ENCODE measurements around the gene PRTN3.
A peak's percentile ranks its signal among the peaks of the same experiment; 100 is the strongest.
"Not testable (repeated sequence)": the region's sequence is repeated elsewhere in the genome, so short reads cannot be mapped to it uniquely, and the experiment has no call there.

PRTN3 gene

DNA sequence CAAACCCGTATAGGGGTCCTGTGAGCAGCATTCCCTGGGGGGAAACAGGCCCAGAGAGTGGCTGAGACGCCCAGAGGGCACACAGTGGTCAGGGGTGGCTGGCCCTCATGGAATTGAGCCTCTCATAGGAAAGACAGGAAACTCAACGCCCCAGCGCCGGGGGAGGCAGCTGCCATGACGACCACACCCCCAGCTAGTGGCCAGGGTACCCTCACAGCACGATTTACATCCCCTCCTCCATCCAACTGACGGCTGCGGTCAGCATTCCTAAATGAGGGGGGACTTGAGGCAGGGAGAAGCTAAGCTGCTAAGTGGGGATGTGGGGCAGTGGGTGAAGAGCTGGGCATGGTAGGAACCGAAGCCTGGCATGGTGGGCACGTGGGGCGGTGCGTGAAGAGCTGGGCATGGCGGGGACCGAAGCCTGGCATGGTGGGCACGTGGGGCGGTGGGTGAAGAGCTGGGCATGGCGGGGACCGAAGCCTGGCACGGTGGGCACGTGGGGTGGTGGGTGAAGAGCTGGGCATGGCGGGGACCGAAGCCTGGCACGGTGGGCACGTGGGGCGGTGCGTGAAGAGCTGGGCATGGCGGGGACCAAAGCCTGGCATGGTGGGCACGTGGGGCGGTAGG lies 42.2 kb downstream of the PRTN3 start:
- DNase-seq (ENCODE audit: low read depth), result no peak

DNA sequence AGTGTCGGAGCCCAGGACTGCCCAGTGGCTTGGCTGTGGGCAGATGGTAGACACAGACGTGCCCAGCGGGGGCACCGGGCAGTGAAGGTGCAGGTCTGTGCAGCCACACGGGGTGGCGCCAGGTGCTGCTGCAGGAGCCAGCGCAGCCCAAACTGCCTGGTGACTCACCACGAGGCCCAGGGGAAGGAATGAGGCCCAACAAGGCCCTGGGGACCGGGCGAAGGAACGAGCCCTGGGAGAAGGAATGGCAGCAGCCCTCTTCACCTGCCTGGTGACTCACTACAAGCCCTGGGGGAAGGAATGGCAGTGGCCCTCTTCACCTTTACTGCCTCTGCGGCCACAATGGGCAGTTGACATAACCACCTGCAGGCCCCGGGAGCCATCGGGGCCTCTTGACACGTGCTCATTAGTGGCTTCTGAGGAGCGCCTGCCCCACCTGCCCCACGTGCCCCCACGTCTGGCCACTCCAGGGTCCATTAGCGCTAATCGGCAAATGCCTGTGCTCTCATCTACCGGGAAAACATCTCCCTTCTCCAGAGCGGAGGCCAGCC lies 42.9 kb downstream of the PRTN3 start:
- no peak for DNase-seq (ENCODE audit: low read depth)

- DNase-seq (ENCODE audit: low read depth), result no peak
Measured at GRCh38 chr19:884420-885211, 43.8 kb downstream of the PRTN3 start.

DNA sequence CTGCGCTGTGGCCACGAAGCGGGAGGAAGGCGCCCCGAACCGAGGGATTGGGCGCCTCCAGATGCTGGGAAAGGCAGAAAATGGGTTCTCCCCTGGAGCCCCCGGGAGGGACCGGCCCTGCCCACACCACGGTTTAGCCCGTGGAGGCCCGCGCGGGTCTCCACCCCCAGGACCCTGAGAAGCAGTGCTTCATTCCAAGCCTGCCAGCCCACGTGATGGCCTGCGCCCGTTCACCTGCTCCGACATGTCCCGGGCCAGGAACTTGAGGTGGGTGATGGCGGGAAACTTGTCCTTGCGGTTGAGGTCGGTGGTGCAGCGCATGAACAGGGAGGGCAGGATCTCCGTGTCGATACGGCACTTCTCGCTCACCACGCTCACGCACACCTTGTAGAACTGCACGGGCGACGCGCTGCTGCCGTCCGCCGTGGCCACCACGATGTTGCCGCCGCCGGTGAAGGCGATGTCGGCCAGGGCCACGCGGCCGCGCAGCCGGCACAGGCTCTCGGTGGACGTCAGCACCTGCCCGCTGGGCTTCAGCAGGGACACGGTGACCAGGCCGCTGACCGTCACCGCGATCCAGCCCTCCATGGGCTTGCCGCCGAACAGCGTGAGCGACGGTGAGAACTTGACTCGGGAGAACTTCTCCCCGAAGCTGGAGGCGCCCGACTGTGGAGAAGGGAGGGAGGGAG lies 44.9 kb downstream of the PRTN3 start:
- no peak for DNase-seq (ENCODE audit: low read depth)

- no peak for DNase-seq (ENCODE audit: low read depth)
Measured at GRCh38 chr19:887072-887471, 46.3 kb downstream of the PRTN3 start.

DNA sequence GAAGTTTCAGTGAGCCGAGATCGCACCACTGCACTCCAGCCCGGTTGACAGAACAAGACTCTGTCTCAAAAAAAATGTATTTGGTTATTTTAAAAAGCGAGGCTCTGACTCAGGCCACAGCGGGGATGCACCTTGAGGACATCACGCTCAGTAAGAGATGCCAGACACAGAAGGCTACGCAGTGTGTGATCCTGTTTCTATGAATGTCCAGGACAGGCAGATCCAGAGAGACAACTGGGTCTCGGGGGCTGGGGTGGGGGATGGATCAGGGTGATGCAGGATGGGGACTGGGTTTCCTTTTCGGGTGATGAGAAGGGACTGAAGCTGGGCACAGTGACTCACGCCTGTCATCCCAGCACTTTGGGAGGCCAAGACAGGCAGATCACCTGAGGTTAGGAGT lies 46.8 kb downstream of the PRTN3 start:
- DNase-seq (ENCODE audit: low read depth), result no peak

DNA sequence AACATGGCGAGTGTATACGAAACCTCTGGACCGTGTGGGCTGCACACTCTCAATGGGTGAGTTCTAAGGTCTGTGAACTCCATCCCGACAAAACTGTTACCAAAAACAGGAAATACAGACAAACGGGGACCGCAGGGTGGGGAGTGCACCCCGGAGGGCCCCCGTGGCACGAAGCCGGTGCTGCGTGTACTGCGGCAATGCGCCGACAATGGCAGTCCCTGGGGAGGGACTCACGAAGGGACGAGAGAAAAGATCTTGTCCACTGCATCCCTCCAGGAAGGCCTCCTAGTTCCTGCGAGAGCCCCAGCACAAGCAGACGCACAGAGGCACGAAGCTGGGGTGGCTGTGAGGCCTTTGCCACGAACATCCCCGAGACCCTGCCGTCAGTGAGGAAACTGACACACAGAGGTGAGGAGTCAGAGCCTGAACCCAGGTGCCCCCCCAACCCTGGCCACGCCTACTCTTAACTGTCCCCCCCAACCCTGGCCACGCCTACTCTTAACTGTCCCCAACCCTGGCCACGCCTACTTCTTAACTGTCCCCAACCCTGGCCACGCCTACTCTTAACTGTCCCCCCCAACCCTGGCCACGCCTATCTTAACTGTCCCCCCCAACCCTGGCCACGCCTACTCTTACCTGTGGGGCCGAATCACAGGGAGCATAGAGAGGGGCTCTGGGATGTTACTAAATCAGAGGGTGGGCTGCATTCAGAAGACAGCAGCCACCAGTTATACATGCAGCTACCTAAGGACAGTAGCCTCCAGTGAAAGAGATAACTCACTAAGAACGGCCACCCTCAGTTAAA lies 48.0 kb downstream of the PRTN3 start:
- peak; percentile 52 for DNase-seq (ENCODE audit: low read depth)

- DNase-seq (ENCODE audit: low read depth), result no peak
Measured at GRCh38 chr19:889662-890295, 49.0 kb downstream of the PRTN3 start.

DNA sequence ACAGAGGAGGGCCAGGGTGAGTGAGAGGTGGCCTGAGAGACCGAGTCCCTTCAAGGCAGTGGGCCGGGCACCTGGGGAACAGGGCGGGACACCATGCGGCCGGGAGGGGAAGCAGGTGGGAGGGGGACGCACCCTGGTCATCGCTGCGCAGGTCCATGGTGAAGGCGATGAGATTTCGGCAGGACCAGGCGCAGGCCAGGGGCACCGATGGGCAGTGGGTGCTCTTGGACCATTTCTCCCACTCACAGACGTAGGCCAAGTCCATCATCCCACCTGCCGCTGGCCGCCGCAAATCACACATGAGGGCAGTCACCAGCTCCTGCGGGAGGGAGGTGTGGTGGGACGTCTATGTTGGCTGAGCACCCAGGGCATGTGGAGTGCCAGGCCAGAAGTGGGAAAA lies 50.0 kb downstream of the PRTN3 start:
- no peak for DNase-seq (ENCODE audit: low read depth)

DNA sequence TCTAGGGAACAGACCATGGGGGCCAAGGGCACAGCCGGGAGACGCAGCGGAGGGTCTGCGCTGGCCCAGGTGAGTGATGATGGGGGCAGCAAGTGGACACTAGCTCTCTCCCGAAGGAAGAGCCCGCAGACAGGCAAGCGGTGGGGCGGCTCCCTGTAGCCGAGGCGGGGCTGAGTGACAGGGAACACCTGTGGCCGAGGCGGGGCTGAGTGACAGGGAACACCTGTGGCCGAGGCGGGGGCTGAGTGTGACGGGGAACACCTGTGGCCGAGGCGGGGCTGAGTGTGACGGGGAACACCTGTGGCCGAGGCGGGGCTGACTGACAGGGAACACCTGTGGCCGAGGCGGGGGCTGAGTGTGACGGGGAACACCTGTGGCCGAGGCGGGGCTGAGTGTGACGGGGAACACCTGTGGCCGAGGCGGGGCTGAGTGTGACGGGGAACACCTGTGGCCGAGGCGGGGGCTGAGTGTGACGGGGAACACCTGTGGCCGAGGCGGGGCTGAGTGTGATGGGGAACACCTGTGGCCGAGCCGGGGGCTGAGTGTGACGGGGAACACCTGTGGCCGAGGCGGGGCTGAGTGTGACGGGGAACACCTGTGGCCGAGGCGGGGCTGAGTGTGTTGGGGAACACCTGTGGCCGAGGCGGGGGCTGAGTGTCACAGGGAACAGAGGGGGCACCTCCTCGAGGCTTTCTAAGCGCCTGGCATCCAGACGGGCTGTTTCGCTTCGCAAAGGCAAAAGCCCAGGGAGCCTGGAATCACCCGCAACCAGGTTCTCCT lies 50.8 kb downstream of the PRTN3 start:
- DNase-seq (ENCODE audit: low read depth), result not testable (repeated sequence)

DNA sequence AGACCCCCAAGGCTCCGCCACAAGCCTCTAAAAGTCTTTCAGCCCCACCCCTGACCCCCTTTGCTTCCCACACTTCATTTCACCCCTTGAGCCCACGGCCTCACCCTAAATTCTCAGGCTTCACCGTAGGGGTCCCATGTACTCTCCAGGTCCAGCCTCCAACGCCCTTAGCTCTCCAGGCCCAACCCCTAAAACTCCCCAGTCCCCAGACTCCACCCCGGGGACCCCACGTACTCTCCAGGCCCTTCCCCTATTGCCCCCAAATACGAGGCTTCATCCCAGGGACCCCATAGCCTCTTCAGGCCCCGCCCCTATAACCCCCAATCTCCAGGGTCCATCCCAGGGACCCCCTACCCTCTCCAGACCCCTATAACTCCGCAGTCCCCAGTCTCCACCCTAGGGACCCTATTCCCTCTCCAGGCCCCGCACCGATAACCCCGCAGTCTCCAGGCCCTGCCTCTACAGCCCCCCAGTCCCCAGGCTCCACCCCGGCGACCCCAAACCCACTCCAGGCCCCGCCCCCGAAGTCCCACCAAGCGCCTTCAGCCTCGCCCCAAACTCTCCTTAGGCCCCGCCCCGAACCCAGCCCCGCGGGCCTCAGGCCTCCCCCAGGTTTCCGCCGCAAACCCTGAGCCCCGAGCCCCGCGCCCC lies 51.6 kb downstream of the PRTN3 start:
- DNase-seq (ENCODE audit: low read depth), result no peak

DNA sequence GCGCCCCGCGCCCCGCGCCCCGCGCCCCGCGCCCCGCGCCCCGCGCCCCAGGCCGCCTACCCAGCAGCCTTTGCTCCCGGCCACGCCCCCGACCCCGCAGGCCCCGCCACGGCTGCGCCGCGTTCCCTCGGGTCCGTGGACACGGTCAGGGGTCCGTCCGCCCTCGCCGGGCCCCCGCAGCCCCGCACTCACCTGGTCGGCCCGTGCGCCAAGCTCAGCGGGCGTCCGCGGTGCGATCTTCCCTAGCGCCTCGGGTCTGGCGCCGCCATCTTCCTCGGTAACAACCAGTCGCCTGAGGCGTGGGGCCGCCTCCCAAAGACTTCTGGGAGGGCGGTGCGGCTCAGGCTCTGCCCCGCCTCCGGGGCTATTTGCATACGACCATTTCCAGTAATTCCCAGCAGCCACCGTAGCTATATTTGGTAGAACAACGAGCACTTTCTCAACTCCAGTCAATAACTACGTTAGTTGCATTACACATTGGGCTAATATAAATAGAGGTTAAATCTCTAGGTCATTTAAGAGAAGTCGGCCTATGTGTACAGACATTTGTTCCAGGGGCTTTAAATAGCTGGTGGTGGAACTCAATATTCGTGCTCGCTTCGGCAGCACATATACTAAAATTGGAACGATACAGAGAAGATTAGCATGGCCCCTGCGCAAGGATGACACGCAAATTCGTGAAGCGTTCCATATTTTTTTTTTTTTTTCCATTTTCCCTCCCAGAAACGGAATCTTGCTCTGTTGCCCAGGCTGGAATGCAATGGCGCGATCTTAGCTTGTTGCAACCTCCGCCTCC lies 52.3 kb downstream of the PRTN3 start, which contains the start of the genes MED16 and RNU6-9:
MED16 (minus strand) TSS at position 294 of the 796 bp plus-strand sequence. CDS start 2,056 bp downstream, outside the sequence.
RNU6-9 (plus strand) TSS at position 591 of the 796 bp plus-strand sequence.
- peak; percentile 81 for DNase-seq (ENCODE audit: low read depth)

GRCh38 chr19:896434-896833 lies 55.6 kb downstream of the PRTN3 start:
- no peak for DNase-seq (ENCODE audit: low read depth)

GRCh38 chr19:896999-897398 lies 56.2 kb downstream of the PRTN3 start:
- DNase-seq (ENCODE audit: low read depth), result no peak

DNA sequence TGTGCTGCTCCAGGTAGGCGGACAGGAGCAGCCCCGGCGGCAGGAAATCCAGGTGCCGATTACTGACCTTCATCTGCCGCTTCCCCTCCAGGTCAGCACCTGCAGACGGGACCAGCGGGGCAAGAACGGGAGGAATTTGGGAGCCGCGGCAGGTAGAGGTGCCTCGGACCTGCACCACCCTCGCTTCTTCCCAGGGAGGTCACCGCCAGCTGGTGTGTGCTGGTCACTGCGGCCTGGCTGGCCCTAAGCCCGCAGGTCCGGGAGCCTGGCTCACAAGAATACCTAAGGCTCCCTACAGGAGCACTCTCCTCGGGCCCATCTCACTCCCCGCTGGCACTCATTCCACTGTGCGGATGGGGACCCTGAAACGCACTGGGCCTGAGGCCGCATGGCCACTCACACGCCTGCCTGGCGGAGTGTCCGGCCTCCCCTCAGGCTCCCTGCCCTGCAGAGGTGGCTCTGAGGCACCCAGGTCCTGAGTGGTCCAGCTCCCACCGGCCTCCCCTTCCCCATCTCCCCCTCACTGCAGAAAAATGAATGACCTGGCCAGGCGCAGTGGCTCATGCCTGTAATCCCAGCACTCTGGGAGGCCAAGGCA lies 56.7 kb downstream of the PRTN3 start:
- DNase-seq (ENCODE audit: low read depth), result no peak
